Right hindlimb (tissue), 1 donor: ENCODE results near the gene STING1.

ENCODE experiments used
- DNase-seq: peaks from one replicate; pipeline ENCODE4 v3.0.0-alpha.2; 2018

The STING1 gene

DNA sequence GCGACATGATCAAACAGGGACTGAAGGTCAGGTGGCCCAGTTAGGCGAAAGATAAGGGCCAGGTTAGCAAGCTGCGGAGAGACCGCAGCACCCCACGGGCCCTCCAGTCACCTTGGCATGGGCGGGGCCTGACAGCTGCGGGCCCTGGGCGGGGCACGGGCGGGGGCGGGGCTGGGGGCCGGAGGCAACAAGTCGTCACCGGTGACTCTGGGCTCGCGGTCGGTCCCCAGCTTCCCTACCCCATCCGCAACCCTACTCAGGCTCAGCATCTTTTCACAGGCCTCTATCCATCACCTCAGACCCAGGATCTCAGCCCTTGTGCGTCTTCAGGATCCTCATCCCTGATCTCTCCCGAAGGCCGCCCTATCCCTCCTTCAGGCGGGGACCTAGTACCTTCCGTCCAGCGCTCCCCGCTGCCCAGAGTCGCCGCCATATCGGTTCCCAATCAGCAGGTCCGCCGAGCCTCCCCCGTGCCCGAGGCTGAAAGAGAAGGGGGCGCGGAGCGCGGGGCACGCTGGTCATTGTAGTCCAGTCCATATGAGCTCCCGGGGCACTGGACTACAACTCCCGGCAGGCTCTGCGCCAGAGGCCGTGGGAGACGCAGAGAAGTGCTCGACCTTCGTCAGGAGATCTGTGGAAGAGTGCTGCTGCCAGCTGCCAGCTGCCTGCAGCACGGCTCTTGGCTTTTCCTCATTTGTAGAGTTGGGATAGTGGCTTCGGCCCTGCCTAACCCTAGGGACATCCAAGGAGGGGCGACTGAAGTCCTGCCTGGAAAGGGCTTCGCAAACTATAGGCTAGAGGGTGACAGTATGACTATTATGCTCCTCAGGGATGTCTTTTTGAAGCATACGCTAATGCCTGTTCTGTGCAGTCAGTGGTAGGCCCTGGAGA lies 43.3 kb downstream of the STING1 start, which contains the start of gene DNAJC18:
Gene DNAJC18 (minus strand): TSS at position 513 of the 891 bp plus-strand sequence. CDS start 80 bp downstream, at position 433.
- DNase-seq = peak; percentile 97

DNA sequence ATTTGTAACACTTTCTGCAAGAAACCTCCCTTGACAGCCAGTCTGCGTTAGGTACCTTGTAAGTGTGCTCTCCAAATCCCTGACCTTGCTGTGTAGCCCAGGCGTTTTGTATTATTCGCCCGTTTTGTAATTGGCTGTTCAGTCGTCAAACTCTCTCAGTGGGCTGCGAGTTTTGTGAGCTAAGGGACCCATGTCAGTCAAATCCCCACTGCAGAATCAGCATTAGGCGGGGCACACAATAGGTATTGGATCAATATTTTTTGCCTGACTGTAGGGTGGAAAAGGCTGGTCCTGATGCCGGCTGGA lies 43.9 kb downstream of the STING1 start:
- DNase-seq = no peak

DNA sequence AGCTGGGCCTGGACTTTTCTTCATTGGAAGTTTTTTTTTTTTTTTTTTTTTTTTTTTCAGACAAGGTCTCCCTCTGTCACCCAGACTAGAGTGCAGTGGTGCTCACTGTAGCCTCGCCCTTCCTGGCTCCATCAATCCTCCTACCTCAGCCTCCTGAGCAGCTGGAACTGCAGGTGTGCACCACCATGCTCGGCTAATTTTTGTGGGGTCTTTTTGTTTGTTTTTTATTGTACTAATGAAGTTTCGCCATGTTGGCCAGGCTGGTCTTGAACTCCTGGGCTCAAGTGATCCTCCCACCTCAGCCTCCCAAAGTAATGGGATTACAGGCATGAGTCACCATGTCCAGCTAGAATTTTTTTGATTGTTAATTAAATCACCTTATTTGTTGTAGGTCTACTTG lies 46.9 kb downstream of the STING1 start:
- no peak for DNase-seq

- DNase-seq = no peak
These were observed 50.9 kb downstream of the STING1 start for GRCh38 chr5:139431706-139432105.

DNA sequence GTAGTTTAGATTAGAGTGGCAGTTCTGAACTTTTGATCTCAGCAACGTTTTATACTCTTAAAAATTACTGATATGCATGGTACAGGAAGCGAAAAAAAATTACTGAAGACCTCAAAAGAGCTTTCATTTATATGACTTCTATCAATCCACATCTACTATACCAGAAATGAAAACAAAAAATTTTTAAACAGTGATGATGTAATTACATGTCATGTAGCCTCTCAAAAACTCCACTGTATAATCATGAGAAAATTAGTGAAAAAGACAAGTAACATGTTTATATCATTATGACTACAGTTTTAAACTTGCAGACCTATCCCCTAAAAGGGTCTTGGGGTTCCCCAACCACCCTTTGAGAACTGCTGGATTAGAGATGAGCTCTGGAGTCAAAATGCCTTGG lies 52.5 kb downstream of the STING1 start:
- no peak for DNase-seq

DNA sequence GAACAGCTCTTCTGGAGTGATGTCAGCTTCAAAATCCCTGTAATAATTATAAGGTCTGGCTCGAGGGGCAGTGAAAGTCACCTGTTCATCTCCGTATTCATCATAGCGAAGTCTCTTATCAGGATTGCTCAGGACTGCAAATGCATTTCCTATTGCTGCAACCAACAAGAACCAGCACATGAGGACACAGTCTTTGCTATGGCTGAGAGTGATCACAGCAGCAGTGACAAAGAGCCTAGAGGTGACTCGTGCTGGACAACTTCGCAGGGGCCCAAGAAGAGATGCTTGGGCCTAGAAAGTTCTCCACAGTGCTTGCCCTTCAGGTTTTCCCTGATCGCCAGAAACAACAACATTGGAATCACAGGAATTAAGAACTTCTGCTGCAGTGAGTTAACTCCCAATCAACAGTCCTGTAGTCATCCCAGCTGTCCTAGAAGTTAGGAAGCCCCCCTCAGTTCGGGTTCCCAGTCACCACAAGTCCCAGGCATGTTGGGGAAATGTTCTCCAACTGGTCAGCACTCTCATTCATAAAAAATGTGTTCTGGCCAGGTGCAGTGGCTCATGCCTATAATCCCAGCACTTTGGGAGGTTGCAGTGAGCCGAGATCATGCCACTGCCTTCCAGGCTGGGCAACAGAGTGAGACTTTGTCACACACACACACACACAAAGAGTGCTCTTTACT lies 56.2 kb downstream of the STING1 start:
- DNase-seq = no peak
